Activated CD4-positive, alpha-beta T cell treated with anti-CD3 and anti-CD28 coated beads, Interleukin-2, amount 50 U/mL, for 4 hours (primary cell): ENCODE measurements around the gene CAMK2A.

Experiments used
- DNase-seq, 2 experiments: peaks; one replicate each; pipeline ENCODE4 v3.0.0-alpha.2; 2020

Gene CAMK2A

DNA sequence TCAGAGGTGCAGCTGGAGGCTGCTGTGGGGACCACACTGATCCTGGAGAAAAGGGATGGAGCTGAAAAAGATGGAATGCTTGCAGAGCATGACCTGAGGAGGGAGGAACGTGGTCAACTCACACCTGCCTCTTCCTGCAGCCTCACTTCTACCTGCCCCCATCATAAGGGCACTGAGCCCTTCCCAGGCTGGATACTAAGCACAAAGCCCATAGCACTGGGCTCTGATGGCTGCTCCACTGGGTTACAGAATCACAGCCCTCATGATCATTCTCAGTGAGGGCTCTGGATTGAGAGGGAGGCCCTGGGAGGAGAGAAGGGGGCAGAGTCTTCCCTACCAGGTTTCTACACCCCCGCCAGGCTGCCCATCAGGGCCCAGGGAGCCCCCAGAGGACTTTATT is 105.6 kb downstream of the CAMK2A start:
- DNase-seq: no peak

- DNase-seq: no peak
These were observed 106.1 kb downstream of the CAMK2A start for GRCh38 chr5:150183436-150183835.

DNA sequence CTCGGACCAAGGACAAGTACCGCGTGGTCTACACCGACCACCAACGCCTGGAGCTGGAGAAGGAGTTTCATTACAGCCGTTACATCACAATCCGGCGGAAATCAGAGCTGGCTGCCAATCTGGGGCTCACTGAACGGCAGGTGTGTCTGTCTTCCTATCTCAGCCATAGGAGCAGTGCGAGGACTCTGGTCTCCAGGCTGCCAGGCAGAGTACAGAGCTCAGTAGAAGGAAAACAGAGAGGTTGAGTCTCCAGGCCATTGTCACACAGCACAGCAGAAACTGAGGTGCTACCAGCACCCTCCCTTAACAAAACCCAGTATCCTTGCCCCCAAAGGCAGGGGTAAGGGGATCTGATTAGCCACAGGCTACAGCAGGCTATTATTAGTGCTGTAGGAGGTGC is 106.8 kb downstream of the CAMK2A start:
- DNase-seq: no peak

GRCh38 chr5:150181766-150182545 is 107.6 kb downstream of the CAMK2A start:
- DNase-seq: no peak

DNA sequence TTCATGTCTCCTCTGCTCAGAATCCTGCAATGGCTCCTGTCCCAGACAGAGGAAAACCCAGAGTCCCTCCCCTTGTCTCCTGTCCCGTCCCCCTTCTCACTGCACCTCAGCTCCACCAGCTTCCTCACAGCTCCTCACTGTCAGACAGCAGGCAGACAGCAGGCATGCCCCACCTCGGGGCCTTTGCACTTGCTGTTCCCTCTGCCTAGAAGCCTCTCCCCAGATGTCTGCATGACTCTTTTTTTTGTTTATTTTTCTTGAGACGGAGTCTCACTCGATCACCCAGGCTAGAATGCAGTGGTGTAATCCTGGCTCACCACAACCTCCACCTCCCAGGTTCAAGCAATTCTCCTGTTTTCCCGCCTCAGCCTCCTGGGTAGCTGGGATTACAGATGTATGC is 108.5 kb downstream of the CAMK2A start:
- no peak for DNase-seq

DNA sequence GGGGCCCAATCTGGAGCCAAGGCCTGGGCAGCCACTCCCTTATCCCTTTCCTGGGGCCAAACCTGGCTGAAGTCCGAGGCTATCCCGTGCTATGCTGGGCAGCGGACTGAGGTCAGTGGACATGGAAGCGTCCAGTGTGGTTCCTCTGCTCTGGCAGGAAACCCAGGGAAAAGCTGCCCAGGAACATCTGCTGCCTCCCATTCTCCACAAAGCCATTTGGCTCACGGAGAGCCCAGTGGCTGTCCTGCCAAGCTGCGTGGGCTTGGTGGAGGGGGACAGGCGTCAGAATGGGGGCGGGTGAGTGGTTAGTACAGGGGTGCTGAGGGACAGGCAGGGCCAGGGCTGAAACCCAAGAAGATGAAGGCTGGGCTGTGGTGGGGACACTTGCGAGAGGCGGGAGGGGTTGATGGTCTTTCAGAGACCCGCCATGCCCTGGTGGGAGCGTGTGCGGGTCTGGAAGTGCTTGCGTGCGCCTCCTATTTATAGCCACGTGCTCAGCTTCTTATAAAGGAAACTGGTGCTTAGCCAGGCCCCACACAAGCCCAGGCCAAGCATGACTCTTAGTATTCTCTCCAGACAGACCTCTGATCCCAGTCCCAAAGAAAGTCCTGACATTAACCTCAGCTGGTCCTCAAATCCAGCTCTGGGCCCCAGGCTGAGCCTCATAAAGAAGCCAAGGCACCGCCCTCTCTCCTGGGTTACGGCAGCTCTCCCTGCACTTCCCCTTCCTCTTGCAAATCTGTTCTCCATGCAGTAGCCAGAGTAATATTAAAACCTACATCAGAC is 109.1 kb downstream of the CAMK2A start:
- no peak for DNase-seq

DNA sequence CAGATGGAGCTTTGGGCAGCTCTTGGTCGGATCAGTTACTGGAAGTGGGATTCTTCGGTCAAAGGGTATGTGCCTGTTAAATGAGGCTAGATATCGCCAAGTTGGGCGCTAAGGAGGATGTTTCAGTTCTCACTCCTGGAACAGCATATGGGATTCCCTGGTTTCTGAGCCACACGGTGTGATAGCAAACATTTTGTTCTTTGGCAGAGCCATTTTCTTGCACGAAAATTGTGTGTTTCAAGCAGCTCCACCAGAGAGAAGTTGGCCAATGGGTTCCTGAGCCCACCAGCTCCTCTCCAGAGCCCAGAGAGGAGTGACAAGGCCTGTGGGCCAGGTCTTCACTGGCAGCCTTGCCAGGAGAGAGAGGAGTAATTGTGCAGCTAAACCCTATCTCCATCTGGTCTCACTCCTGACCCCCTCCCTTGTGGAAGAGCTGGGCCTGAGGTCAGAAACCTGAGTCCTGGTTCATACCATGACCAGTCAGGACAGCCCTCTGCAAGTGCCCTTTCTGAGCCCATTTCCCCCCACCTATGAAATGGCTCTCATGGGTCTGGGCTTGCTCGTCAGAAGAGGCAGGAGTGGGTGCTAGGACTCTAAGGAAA is 110.5 kb downstream of the CAMK2A start:
- no peak for DNase-seq

DNA sequence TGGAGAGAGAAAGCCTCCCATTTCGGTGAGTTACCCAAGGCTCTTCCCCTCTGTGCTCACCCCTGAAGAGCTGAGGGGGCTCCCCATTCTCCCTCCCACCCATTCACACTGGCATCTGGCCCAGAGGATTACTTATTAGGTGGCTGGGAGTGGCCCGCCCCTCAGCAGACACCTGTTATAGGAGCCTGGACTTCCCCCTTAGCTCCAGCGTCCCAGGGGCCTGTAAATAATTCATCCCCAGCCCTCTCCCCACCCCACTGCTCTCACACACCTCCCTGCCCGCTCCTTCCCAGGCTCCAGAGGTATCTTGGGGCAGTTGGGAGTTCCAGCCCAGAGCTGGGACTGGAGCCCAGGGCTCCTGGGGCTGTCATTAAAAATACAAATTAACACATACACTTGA is 111.3 kb downstream of the CAMK2A start:
- DNase-seq: no peak

DNA sequence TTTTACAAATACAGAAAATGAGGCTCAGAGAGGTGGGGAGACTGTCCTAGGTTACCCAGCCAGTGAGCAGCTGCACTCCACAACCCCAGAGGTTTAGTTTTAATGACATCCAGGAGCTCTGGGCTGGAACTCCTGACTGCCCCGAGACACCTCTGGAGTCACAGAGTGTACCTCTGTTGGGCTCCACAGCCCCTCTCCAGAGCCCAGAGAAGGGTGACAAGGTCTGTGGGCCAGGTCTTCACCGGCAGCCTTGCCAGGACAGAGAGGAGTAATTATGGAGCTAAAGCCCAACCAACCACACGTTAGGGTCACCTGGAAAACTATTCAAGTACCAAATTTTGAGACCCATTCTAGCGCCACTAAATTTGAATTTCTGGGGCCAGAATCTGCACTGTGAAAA is 111.9 kb downstream of the CAMK2A start:
- DNase-seq: no peak

GRCh38 chr5:150176745-150177477 is 112.7 kb downstream of the CAMK2A start:
- DNase-seq: no peak

DNA sequence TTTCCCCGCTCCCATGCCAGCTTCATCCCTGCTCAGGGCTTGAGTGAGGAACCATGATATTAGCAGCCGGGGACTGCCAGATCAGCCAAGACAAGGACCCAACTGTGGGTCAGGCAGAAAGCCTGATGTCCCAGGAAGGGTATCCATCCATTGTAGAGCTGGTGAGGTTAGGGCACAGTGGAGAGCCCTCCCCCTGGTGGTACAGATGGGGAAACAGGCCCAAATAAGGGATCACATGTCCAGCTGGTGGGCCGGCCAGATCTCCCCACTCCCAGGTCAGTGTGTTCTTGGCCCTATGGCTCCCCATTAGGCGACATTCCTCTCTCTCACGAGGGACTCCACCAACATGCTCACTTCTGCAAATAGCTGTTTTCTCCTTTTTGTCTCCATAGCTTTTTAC is 114.0 kb downstream of the CAMK2A start:
- no peak for DNase-seq

DNA sequence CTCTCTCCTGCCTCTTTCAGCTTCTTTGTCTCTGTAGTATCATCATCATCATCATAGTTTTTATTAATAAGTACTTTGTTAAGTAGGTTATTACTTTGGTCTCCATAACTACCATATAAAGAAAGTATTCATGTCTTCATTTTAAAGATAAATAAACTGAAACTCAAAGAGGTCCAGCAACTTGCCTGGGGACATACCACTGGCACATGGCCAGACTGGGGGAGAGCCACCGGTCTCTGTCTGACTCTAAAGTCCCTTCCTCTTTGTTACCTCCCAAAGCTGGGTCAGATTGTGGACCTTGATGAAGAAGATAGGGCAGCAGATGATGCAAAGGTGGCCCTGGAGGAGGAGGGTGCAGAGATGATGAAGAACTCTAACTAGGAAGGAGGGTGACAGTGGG is 114.5 kb downstream of the CAMK2A start:
- DNase-seq: no peak

GRCh38 chr5:150174285-150174684 is 115.3 kb downstream of the CAMK2A start:
- no peak for DNase-seq

- DNase-seq: no peak
These were observed 116.4 kb downstream of the CAMK2A start for GRCh38 chr5:150173161-150173560.

DNA sequence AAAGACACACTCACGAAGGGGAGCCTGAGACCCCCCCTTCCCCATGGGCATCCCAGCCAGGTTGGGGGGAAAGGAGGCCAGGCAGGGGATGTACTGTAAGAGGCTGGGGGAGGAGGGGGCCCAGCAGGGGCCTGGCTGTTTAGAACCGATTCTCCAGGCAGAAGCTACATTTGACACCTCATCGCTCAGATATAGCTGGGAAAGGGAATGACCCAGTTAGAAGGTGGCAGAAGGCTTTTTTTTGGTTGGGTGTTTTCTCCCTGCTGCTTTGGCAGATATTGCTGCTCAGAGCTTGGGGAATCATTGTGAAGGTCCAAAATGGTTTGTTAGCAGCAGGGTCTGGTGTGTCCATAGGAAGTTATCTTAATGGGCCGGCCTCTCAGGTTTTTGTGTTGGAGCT is 117.0 kb downstream of the CAMK2A start:
- no peak for DNase-seq

DNA sequence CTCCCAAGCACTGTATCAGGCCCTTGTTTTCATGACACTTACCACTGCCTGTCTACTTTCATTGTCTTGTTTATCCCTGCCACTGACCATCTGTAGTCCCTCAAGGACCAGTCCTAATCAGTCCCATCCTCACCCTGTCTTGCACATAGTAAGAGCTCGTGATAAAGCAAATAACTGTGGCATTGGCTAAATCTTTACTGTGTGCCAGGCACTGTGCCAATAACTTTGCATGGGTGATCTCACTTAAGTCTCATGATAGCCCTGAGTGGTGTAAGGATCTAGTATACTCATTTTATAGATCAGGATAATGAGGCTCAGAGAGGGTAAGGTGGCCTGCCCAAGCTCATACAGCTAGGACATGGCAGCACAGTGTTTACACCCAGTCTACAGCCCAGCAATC is 117.4 kb downstream of the CAMK2A start:
- DNase-seq: no peak
